Activated B cell treated with CpG ODN at 0.5 μM for 24 hours (primary cell): Measurements from ENCODE around the gene MAN1A1. TPM values are rescaled to one million over a fixed set of nuclear protein-coding genes. Genes with fewer than 3 reads are reported as not detected.

ENCODE experiments used
- ATAC-seq: fragments of 200-7000 bp; cut with Tn5 transposase; one replicate; pipeline ENCODE4 v1.10.0; 2021; ENCODE audit warnings: low read depth, mild to moderate bottlenecking, moderate library complexity
- CTCF ChIA-PET: fragments of 350-600 bp; sonication (Branson Sonifier 250); formaldehyde crosslinking; loops from one replicate; lab custom pipeline; 2021; ENCODE audit warnings: antibody characterized with exemption; lab: Charles Lee
- POLR2A ChIA-PET: fragments of 350-600 bp; sonication (Branson Sonifier 250); formaldehyde crosslinking; loops from one replicate; lab custom pipeline; 2021; ENCODE audit warnings: antibody characterized with exemption; lab: Charles Lee
- DNase-seq: peaks from one replicate; pipeline ENCODE4 v3.0.0; 2022
- H3K27ac Mint-ChIP-seq: one replicate; pipeline ENCODE4 v1.8.0; 2020; ENCODE audit warnings: mixed read lengths
- H3K27me3 Mint-ChIP-seq: one replicate; pipeline ENCODE4 v1.8.0; 2021; ENCODE audit warnings: mixed read lengths
- H3K36me3 Mint-ChIP-seq: one replicate; pipeline ENCODE4 v1.8.0; 2021; ENCODE audit warnings: low read depth, mixed read lengths
- H3K4me1 Mint-ChIP-seq: one replicate; pipeline ENCODE4 v1.8.0; 2021; ENCODE audit warnings: mixed read lengths
- H3K4me3 Mint-ChIP-seq: one replicate; pipeline ENCODE4 v1.8.0; 2020; ENCODE audit warnings: mild to moderate bottlenecking, mixed read lengths
- H3K9me3 Mint-ChIP-seq: one replicate; pipeline ENCODE4 v1.8.0; 2020; ENCODE audit warnings: mixed read lengths
- CTCF ChIP-seq: fragments of 200-600 bp; IDR thresholded peaks from one replicate; pipeline ENCODE4 v1.8.0; 2022; ENCODE audit warnings: antibody characterized with exemption, mild to moderate bottlenecking
- intact Hi-C: fragments of 100-400 bp; cut with micrococcal nuclease; formaldehyde crosslinking; loops from one replicate; pipeline ENCODE4 v1.15.1; 2024
- total RNA-seq: library from RNA; stranded (reverse); gene quantifications from 2 replicates; pipeline ENCODE4 v1.2.3, GENCODE V29; 2022

Gene MAN1A1
- total RNA-seq, 1 donor from 2014 or later, result 18.1 TPM

GRCh38 chr6:119280080-119280479 lies 69.5 kb downstream of the MAN1A1 start:
- no peak for ATAC-seq
- H3K4me1 Mint-ChIP-seq, result peaks cover 5% of the 10 kb centered on the region
- no peak overlapping the region for H3K4me3 Mint-ChIP-seq
- H3K27me3 Mint-ChIP-seq, result no peaks in the 10 kb centered on the region
- no peak overlapping the region for H3K27ac Mint-ChIP-seq
- ChIA-PET POLR2A (no interaction called here), CTCF (no interaction called here)
- H3K36me3 Mint-ChIP-seq, result peaks cover 21% of the 10 kb centered on the region
- intact Hi-C loops, result no loop called here
- no peak for DNase-seq
- peaks cover 4% of the 10 kb centered on the region for H3K9me3 Mint-ChIP-seq
- no peak for TF ChIP-seq CTCF

GRCh38 chr6:119278625-119279024 lies 70.9 kb downstream of the MAN1A1 start:
- no peak for TF ChIP-seq CTCF
- Mint-ChIP-seq H3K27me3 (no peaks in the 10 kb centered on the region), H3K4me1 (peaks cover 4% of the 10 kb centered on the region), H3K9me3 (peaks cover 6% of the 10 kb centered on the region), H3K36me3 (peaks cover 19% of the 10 kb centered on the region), H3K27ac (no peak overlapping the region), H3K4me3 (no peak overlapping the region)
- no peak for ATAC-seq
- no peak for DNase-seq
- intact Hi-C loops, result no loop called here
- ChIA-PET POLR2A (no interaction called here), CTCF (no interaction called here)

- ATAC-seq, result no peak
- CTCF ChIA-PET, result no interaction called here
- Mint-ChIP-seq H3K4me3 (no peak overlapping the region), H3K27me3 (no peaks in the 10 kb centered on the region), H3K9me3 (peaks cover 9% of the 10 kb centered on the region), H3K27ac (no peak overlapping the region), H3K36me3 (peaks cover 14% of the 10 kb centered on the region), H3K4me1 (no peaks in the 10 kb centered on the region)
- no peak for DNase-seq
- no peak for TF ChIP-seq CTCF
- intact Hi-C loops, result no loop called here
- POLR2A ChIA-PET, result no interaction called here
These were observed 72.5 kb downstream of the MAN1A1 start for GRCh38 chr6:119277052-119277451.

GRCh38 chr6:119276211-119276610 lies 73.3 kb downstream of the MAN1A1 start:
- Mint-ChIP-seq H3K4me1 (no peaks in the 10 kb centered on the region), H3K9me3 (peaks cover 11% of the 10 kb centered on the region), H3K4me3 (no peak overlapping the region), H3K27me3 (no peaks in the 10 kb centered on the region), H3K27ac (no peak overlapping the region), H3K36me3 (peaks cover 15% of the 10 kb centered on the region)
- POLR2A ChIA-PET, result no interaction called here
- no peak for TF ChIP-seq CTCF
- CTCF ChIA-PET, result no interaction called here
- intact Hi-C loops, result no loop called here
- ATAC-seq, result no peak
- no peak for DNase-seq

- ChIA-PET CTCF (no interaction called here), POLR2A (interaction anchor here (0.7 kb wide), 1 partner anchor 530 kb away, joined by 4 read pairs; no protein-coding TSS in a partner anchor)
- no peak overlapping the region for H3K4me3 Mint-ChIP-seq
- H3K9me3 Mint-ChIP-seq, result peaks cover 15% of the 10 kb centered on the region
- no peak for TF ChIP-seq CTCF
- H3K27ac Mint-ChIP-seq, result no peak overlapping the region
- peaks cover 21% of the 10 kb centered on the region for H3K36me3 Mint-ChIP-seq
- intact Hi-C loops, result no loop called here
- no peaks in the 10 kb centered on the region for H3K27me3 Mint-ChIP-seq
- DNase-seq, result no peak
- H3K4me1 Mint-ChIP-seq, result no peaks in the 10 kb centered on the region
- no peak for ATAC-seq
These were observed 75.4 kb downstream of the MAN1A1 start for GRCh38 chr6:119274197-119274595.
